GM10248 (cell line): ENCODE data around the gene OCA2.

Experiments used
- CTCF ChIA-PET: fragments of 300-600 bp; sonication (Branson Sonifier 250); formaldehyde crosslinking; extraction: SDS; loops from one replicate; lab custom pipeline; 2021; ENCODE audit warnings: antibody characterized with exemption; lab: Yijun Ruan, JAX
- POLR2A ChIA-PET: fragments of 350-650 bp; sonication (Branson Sonifier 250); formaldehyde crosslinking; extraction: SDS; loops from one replicate; lab custom pipeline; 2020; ENCODE audit warnings: antibody characterized with exemption; lab: Yijun Ruan, JAX
- DNase-seq: peaks from one replicate; pipeline ENCODE4 v3.0.0; 2012; ENCODE audit errors: extremely low spot score
- CTCF ChIP-seq: IDR thresholded peaks from 2 replicates; pipeline ENCODE4 v1.5.1; 2012; ENCODE audit warnings: mild to moderate bottlenecking, low read depth; ENCODE audit errors: extremely low read depth, missing control alignments, control extremely low read depth

OCA2 gene

GRCh38 chr15:27847775-27848710, 251.1 kb downstream of the OCA2 start:
- CTCF ChIA-PET: no interaction called here
- DNase-seq: no peak
- no peak for TF ChIP-seq CTCF
- POLR2A ChIA-PET: no interaction called here

- no peak for DNase-seq
- CTCF ChIA-PET: no interaction called here
These were observed 252.3 kb downstream of the OCA2 start for GRCh38 chr15:27846722-27847395.

GRCh38 chr15:27845535-27846369, 253.4 kb downstream of the OCA2 start:
- TF ChIP-seq CTCF: no peak
- ChIA-PET POLR2A (no interaction called here), CTCF (no interaction called here)
- DNase-seq: no peak

More at GRCh38 chr15:27846722-27847395, 252.3 kb downstream of the OCA2 start:
- POLR2A ChIA-PET: no interaction called here
- TF ChIP-seq CTCF: no peak

GRCh38 chr15:27844018-27844666, 255.0 kb downstream of the OCA2 start:
- POLR2A ChIA-PET: no interaction called here

GRCh38 chr15:27843146-27843545, 256.0 kb downstream of the OCA2 start:
- no peak for TF ChIP-seq CTCF
- ChIA-PET POLR2A (no interaction called here), CTCF (no interaction called here)
- DNase-seq: no peak

More at GRCh38 chr15:27844018-27844666, 255.0 kb downstream of the OCA2 start:
- TF ChIP-seq CTCF: no peak
- no peak for DNase-seq
- CTCF ChIA-PET: interaction anchor here (1.2 kb wide), 1 partner anchor 11 kb away, joined by 5 read pairs; no protein-coding TSS in a partner anchor
